H9 (cell line): ENCODE results near the gene FOXN4. TPM values are rescaled to one million over a fixed set of nuclear protein-coding genes. Genes with fewer than 3 reads are reported as not detected.

Experiments
- DNase-seq: peaks from one replicate; pipeline ENCODE4 v3.0.0-alpha.2; 2017
- H2AFZ ChIP-seq: one replicate; pipeline ENCODE4 v1.6.1; 2013; ENCODE audit warnings: mild to moderate bottlenecking, low read length, control low read depth, moderate library complexity
- H2AK5ac ChIP-seq: 2 replicates; pipeline ENCODE4 v1.6.1; 2013; ENCODE audit warnings: low read length, control low read depth, mixed read lengths; ENCODE audit not compliant: insufficient read length
- H2BK120ac ChIP-seq: one replicate; pipeline ENCODE4 v1.6.1; 2013; ENCODE audit warnings: low read depth, mild to moderate bottlenecking, low read length, control low read depth, inconsistent platforms; ENCODE audit not compliant: poor library complexity, severe bottlenecking
- H2BK12ac ChIP-seq: 2 replicates; pipeline ENCODE4 v1.6.1; 2013; ENCODE audit warnings: low read length, control low read depth, mixed read lengths, low read depth; ENCODE audit not compliant: insufficient read length
- H2BK15ac ChIP-seq: 2 replicates; pipeline ENCODE4 v1.6.1; 2013; ENCODE audit warnings: low read depth, low read length, control low read depth
- H2BK20ac ChIP-seq: one replicate; pipeline ENCODE4 v1.6.1; 2013; ENCODE audit warnings: low read depth, mild to moderate bottlenecking, low read length, control low read depth, inconsistent platforms; ENCODE audit not compliant: poor library complexity, severe bottlenecking
- H2BK5ac ChIP-seq: 2 replicates; pipeline ENCODE4 v1.6.1; 2013; ENCODE audit warnings: low read length, control low read depth, mixed read lengths; ENCODE audit not compliant: insufficient read length
- H3K14ac ChIP-seq: 2 replicates; pipeline ENCODE4 v1.6.1; 2013; ENCODE audit warnings: low read length, control low read depth; ENCODE audit not compliant: insufficient read depth
- H3K18ac ChIP-seq: 2 replicates; pipeline ENCODE4 v1.6.1; 2013; ENCODE audit warnings: low read depth, mild to moderate bottlenecking, mixed read lengths, low read length, control low read depth; ENCODE audit not compliant: insufficient read length
- H3K23ac ChIP-seq: 2 replicates; pipeline ENCODE4 v1.6.1; 2013; ENCODE audit warnings: low read length, control low read depth, mixed read lengths, low read depth; ENCODE audit not compliant: insufficient read length
- H3K23me2 ChIP-seq: 2 replicates; pipeline ENCODE4 v1.6.1; 2013; ENCODE audit warnings: low read depth, mild to moderate bottlenecking, mixed read lengths, low read length, control low read depth; ENCODE audit not compliant: insufficient read length, poor library complexity, severe bottlenecking
- H3K27ac ChIP-seq: 2 replicates; pipeline ENCODE4 v1.5.1; 2013; ENCODE audit warnings: low read length, control low read depth, mixed read lengths, low read depth; ENCODE audit not compliant: insufficient read length
- H3K27me3 ChIP-seq: 2 replicates; pipeline ENCODE4 v1.6.1; 2013; ENCODE audit warnings: low read length, control low read depth, inconsistent platforms; ENCODE audit not compliant: insufficient read depth
- H3K4ac ChIP-seq: 2 replicates; pipeline ENCODE4 v1.6.1; 2013; ENCODE audit warnings: low read depth, mild to moderate bottlenecking, control low read depth, inconsistent platforms, low read length, moderate library complexity
- H3K4me1 ChIP-seq: 2 replicates; pipeline ENCODE4 v1.6.1; 2013; ENCODE audit warnings: low read length, control low read depth, inconsistent platforms; ENCODE audit not compliant: insufficient read depth
- H3K4me2 ChIP-seq: 2 replicates; pipeline ENCODE4 v1.6.1; 2013; ENCODE audit warnings: low read length, control low read depth, mixed read lengths; ENCODE audit not compliant: insufficient read length, insufficient read depth
- H3K56ac ChIP-seq: 2 replicates; pipeline ENCODE4 v1.6.1; 2013; ENCODE audit warnings: low read depth, mild to moderate bottlenecking, mixed read lengths, low read length, control low read depth; ENCODE audit not compliant: insufficient read length
- H3K79me1 ChIP-seq: 2 replicates; pipeline ENCODE4 v1.6.1; 2013; ENCODE audit warnings: low read depth, mild to moderate bottlenecking, moderate library complexity, low read length, control low read depth, inconsistent platforms; ENCODE audit not compliant: insufficient read depth, poor library complexity, severe bottlenecking
- H3K79me2 ChIP-seq: 2 replicates; pipeline ENCODE4 v1.6.1; 2013; ENCODE audit warnings: low read length, control low read depth, inconsistent platforms; ENCODE audit not compliant: insufficient read depth
- H3K9ac ChIP-seq: 2 replicates; pipeline ENCODE4 v1.6.1; 2013; ENCODE audit warnings: low read length, control low read depth, mixed read lengths; ENCODE audit not compliant: insufficient read length; ENCODE audit errors: extremely low read depth
- H3K9me3 ChIP-seq: one replicate; pipeline ENCODE4 v1.6.1; 2013; ENCODE audit warnings: low read depth, low read length, inconsistent platforms; ENCODE audit not compliant: control insufficient read depth
- H3T11ph ChIP-seq: one replicate; pipeline ENCODE4 v1.6.1; 2013; ENCODE audit warnings: mild to moderate bottlenecking, low read length, control low read depth, inconsistent platforms
- H4K20me1 ChIP-seq: one replicate; pipeline ENCODE4 v1.6.1; 2013; ENCODE audit not compliant: control insufficient read depth, insufficient read length, insufficient read depth
- H4K5ac ChIP-seq: 2 replicates; pipeline ENCODE4 v1.6.1; 2013; ENCODE audit warnings: low read depth, mild to moderate bottlenecking, mixed read lengths, low read length, control low read depth; ENCODE audit not compliant: insufficient read length
- H4K8ac ChIP-seq: replicated peaks from 2 replicates; pipeline ENCODE4 v1.6.1; 2013; ENCODE audit warnings: low read length, control low read depth, mixed read lengths, low read depth; ENCODE audit not compliant: insufficient read length
- H4K91ac ChIP-seq: 2 replicates; pipeline ENCODE4 v1.6.1; 2013; ENCODE audit warnings: low read depth, mild to moderate bottlenecking, moderate library complexity, mixed read lengths, low read length, control low read depth; ENCODE audit not compliant: insufficient read length
- H3K27ac Mint-ChIP-seq, 3 experiments: 2 replicates in 2 of 3; 3 replicates in 1 of 3; pipeline ENCODE4 v1.8.0; 2020 to 2021; ENCODE audit warnings: mixed read lengths in 3 of 3, mild to moderate bottlenecking in 1 of 3, moderate library complexity in 1 of 3
- H3K27me3 Mint-ChIP-seq: 2 replicates; pipeline ENCODE4 v1.8.0; 2021; ENCODE audit warnings: low read depth, mild to moderate bottlenecking, moderate library complexity, mixed read lengths
- H3K36me3 Mint-ChIP-seq, 3 experiments: 2 replicates in 2 of 3; 3 replicates in 1 of 3; pipeline ENCODE4 v1.8.0; 2020 to 2021; ENCODE audit warnings: low read depth in 3 of 3, mixed read lengths in 3 of 3; ENCODE audit not compliant: insufficient read depth in 1 of 3
- H3K4me1 Mint-ChIP-seq, 2 experiments: 2 replicates each; pipeline ENCODE4 v1.8.0; 2020; ENCODE audit warnings: mixed read lengths in 2 of 2
- H3K4me3 Mint-ChIP-seq, 2 experiments: 2 replicates in 1 of 2; 3 replicates in 1 of 2; pipeline ENCODE4 v1.8.0; 2020 to 2021; ENCODE audit warnings: mild to moderate bottlenecking in 2 of 2, mixed read lengths in 2 of 2, moderate library complexity in 1 of 2
- H3K9me3 Mint-ChIP-seq, 2 experiments: 2 replicates in 1 of 2; 3 replicates in 1 of 2; pipeline ENCODE4 v1.8.0; 2020; ENCODE audit warnings: mild to moderate bottlenecking in 2 of 2, mixed read lengths in 2 of 2, moderate library complexity in 1 of 2
- CTCF ChIP-seq: fragments of 200-600 bp; sonication (generic); conservative IDR thresholded peaks from 3 replicates; pipeline ENCODE4 v1.8.0; 2021; ENCODE audit warnings: antibody characterized with exemption, mild to moderate bottlenecking
- WGBS: extraction: QIAGEN DNeasy Blood & Tissue Kit; methylation state at CpG from one replicate; pipeline ENCODE4 v1.1.7; 2013; ENCODE audit warnings: missing lambda C conversion rate, low lambda C conversion rate, mixed read lengths; ENCODE audit not compliant: insufficient read length; ENCODE audit errors: extremely low coverage; 5-methylcytosine and 5-hydroxymethylcytosine counted together
- total RNA-seq: library from RNA; stranded (reverse); gene quantifications from 2 replicates; pipeline ENCODE4 v1.2.1, GENCODE V29; 2021

FOXN4 gene
- total RNA-seq, 1 experiment from 2014 or later, result 0.39 TPM

GRCh38 chr12:109269428-109269827 is 39.7 kb downstream of the FOXN4 start:
- H4K5ac ChIP-seq, result no peak overlapping the region
- no peak overlapping the region for H2AFZ ChIP-seq
- H3K4me1 ChIP-seq, result no peaks in the 10 kb centered on the region
- no peak overlapping the region for H3K9ac ChIP-seq
- H4K8ac ChIP-seq, result no peak overlapping the region
- Mint-ChIP-seq H3K27me3 (peaks cover 11% of the 10 kb centered on the region), H3K4me3 (no peak overlapping the region), H3K27ac (no peak overlapping the region), H3K36me3 (peaks cover 0 to 13% (median 4%) of the 10 kb centered on the region in 3 experiments; a peak in 4 of 7 replicates), H3K4me1 (peaks cover 7 to 12% of the 10 kb centered on the region in 2 experiments; a peak in 3 of 4 replicates), H3K9me3 (peaks cover 4 to 6% of the 10 kb centered on the region in 2 experiments; a peak in 4 of 5 replicates)
- H3K4ac ChIP-seq, result no peak overlapping the region
- DNase-seq, result no peak
- H3K79me2 ChIP-seq, result no peaks in the 10 kb centered on the region
- no peak overlapping the region for H2BK12ac ChIP-seq
- H4K91ac ChIP-seq, result no peak overlapping the region
- H3K79me1 ChIP-seq, result no peaks in the 10 kb centered on the region
- H3K23ac ChIP-seq, result no peak overlapping the region
- H3K9me3 ChIP-seq, result no peaks in the 10 kb centered on the region
- no peak overlapping the region for H3K18ac ChIP-seq
- TF ChIP-seq CTCF, result no peak
- no CpG with 5 or more reads among the region's 3 CpGs for WGBS
- no peak overlapping the region for H3T11ph ChIP-seq
- no peak overlapping the region for H3K56ac ChIP-seq
- H3K23me2 ChIP-seq, result peaks cover 3% of the 10 kb centered on the region
- no peak overlapping the region for H2AK5ac ChIP-seq
- H3K27me3 ChIP-seq, result no peaks in the 10 kb centered on the region
- H2BK20ac ChIP-seq, result no peak overlapping the region
- no peak overlapping the region for H3K27ac ChIP-seq
- no peak overlapping the region for H3K4me2 ChIP-seq
- H2BK5ac ChIP-seq, result no peak overlapping the region
- no peak overlapping the region for H2BK120ac ChIP-seq
- no peak overlapping the region for H3K14ac ChIP-seq
- no peaks in the 10 kb centered on the region for H4K20me1 ChIP-seq
- H2BK15ac ChIP-seq, result no peak overlapping the region
